Thyroid gland (tissue), 4 donors: ENCODE results near the gene SETD4.

Experiments used
- POLR2A ChIP-seq, 2 donors: fragments of 450-650 bp; IDR thresholded peaks; one replicate each; pipeline ENCODE4 v1.6.1; 2017; ENCODE audit warnings: antibody characterized with exemption in 2 of 2, mild to moderate bottlenecking in 2 of 2, moderate library complexity in 1 of 2
- TF ChIP-seq, protein P1 (sequence below), 6 experiments: fragments of 200-600 bp in 3 of 6; fragments of 450-650 bp in 3 of 6; sonication (generic) in 3 of 6; IDR thresholded peaks; one replicate each; pipeline ENCODE4 v1.5.1; 2016 to 2019; ENCODE audit warnings: antibody characterized with exemption in 6 of 6, mild to moderate bottlenecking in 2 of 6, inconsistent platforms in 1 of 6, moderate library complexity in 1 of 6

DNA sequence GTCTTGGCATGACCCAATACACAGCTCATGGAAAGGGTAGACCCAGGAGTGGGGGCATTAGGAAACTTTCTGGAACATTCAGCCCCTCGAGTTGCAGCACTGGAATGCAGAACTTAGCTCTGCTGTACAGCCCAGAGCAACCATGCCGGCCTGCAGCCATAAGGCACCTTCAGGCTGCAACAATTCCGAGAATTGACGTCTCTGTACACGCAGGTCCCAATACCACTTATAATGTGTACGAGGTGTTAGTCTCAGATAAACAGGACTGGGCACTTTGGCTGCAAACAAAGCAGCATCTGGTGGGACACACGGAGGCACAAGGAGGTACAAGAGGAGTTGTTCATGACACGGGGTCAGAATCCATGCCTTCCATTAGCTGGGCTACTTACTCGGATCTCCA is 17.4 kb upstream of the SETD4 start:
- TF ChIP-seq, protein P1, sequence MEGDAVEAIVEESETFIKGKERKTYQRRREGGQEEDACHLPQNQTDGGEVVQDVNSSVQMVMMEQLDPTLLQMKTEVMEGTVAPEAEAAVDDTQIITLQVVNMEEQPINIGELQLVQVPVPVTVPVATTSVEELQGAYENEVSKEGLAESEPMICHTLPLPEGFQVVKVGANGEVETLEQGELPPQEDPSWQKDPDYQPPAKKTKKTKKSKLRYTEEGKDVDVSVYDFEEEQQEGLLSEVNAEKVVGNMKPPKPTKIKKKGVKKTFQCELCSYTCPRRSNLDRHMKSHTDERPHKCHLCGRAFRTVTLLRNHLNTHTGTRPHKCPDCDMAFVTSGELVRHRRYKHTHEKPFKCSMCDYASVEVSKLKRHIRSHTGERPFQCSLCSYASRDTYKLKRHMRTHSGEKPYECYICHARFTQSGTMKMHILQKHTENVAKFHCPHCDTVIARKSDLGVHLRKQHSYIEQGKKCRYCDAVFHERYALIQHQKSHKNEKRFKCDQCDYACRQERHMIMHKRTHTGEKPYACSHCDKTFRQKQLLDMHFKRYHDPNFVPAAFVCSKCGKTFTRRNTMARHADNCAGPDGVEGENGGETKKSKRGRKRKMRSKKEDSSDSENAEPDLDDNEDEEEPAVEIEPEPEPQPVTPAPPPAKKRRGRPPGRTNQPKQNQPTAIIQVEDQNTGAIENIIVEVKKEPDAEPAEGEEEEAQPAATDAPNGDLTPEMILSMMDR (IDR thresholded peaks at IDR 0.05): no peak
- TF ChIP-seq POLR2A (IDR thresholded peaks at IDR 0.05): no peak
